Measurements from ENCODE around the gene SPSB1. TPM values are rescaled to one million over a fixed set of nuclear protein-coding genes. Genes with fewer than 3 reads are reported as not detected.

SPSB1 gene
- total RNA-seq, 1 donor from 2014 or later: 17.6 TPM

DNA sequence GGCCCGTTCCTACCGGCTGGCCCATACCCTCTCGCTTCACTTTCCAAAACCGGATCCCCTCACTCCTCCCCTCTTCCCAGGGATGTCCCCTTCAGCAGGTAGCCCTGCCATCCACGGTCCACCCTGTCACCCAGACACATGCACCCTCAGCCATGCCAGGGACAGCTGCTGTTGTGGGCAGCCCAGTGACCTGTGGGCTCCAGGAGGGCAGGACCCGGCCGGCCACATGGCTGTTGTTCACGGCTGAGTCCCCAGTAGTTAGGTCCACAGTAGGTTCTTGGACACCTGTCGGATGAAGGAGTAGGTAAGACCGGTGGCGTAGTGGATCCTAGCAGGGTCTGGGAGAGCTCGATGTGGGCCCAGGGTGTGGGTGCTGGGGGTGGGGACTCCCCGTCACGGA is 12.5 kb downstream of the SPSB1 start:
- Histone ChIP-seq H3K27me3 (ENCODE audit: low read depth) (no peaks in the 10 kb centered on the region), H3K9me3 (replicated peaks) (no peaks in the 10 kb centered on the region), H3K27ac (replicated peaks) (no peak overlapping the region), H3K36me3 (no peaks in the 10 kb centered on the region), H3K4me3 (no peak overlapping the region), H3K4me1 (peaks cover 59% of the 10 kb centered on the region)
- no peak for DNase-seq
- intact Hi-C loops (cut with micrococcal nuclease): no loop called here
- TF ChIP-seq, protein P1, sequence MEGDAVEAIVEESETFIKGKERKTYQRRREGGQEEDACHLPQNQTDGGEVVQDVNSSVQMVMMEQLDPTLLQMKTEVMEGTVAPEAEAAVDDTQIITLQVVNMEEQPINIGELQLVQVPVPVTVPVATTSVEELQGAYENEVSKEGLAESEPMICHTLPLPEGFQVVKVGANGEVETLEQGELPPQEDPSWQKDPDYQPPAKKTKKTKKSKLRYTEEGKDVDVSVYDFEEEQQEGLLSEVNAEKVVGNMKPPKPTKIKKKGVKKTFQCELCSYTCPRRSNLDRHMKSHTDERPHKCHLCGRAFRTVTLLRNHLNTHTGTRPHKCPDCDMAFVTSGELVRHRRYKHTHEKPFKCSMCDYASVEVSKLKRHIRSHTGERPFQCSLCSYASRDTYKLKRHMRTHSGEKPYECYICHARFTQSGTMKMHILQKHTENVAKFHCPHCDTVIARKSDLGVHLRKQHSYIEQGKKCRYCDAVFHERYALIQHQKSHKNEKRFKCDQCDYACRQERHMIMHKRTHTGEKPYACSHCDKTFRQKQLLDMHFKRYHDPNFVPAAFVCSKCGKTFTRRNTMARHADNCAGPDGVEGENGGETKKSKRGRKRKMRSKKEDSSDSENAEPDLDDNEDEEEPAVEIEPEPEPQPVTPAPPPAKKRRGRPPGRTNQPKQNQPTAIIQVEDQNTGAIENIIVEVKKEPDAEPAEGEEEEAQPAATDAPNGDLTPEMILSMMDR (IDR thresholded peaks at IDR 0.05; ENCODE audit: borderline replicate concordance): no peak

DNA sequence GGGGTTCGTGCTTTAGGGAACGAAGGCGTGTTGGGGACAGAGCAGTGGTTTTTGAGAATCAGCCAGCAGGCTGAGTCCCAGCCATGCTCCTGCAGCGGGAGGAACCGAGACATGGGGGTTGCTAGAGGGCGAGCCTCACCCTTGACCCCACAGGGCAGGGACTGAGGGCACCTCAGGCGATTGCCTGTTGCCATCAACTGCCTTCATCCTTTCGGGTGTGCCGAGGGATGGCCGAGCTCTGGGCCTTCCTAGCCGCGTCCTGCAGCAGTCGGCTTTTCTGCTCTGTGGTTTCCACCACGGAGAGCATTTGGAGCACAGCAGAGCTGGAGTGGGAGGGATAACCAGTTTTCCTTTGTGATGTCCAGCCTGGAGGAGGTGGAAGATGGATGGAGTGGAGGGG is 13.3 kb downstream of the SPSB1 start:
- TF ChIP-seq, protein P1 (IDR thresholded peaks at IDR 0.05; ENCODE audit: borderline replicate concordance): no peak
- Histone ChIP-seq H3K9me3 (replicated peaks) (no peaks in the 10 kb centered on the region), H3K27me3 (ENCODE audit: low read depth) (no peaks in the 10 kb centered on the region), H3K4me1 (peaks cover 56% of the 10 kb centered on the region), H3K27ac (replicated peaks) (no peak overlapping the region), H3K4me3 (no peak overlapping the region), H3K36me3 (no peaks in the 10 kb centered on the region)
- intact Hi-C loops (cut with micrococcal nuclease): no loop called here
- DNase-seq: no peak

DNA sequence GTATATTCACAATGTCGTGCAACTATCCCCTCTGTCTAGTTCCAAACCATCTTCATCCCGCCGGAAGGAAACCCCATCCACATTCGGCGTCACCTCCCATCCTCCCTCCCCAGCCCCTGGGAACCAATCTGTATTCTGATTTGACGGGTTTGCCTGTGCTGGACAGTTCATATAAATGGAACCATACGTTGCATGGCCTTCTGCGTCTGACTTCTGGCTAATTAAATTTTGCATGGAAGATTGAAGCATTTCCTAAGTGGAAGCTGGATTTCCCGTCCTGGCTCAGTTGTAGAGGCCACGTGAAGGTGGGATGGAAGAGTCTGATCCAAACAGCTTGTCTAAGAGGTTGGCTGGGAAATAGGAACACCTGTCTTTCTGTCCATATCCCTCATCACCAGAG is 14.6 kb downstream of the SPSB1 start:
- no peaks in the 10 kb centered on the region for H3K9me3 ChIP-seq (replicated peaks)
- H3K36me3 ChIP-seq: no peaks in the 10 kb centered on the region
- no peak overlapping the region for H3K27ac ChIP-seq (replicated peaks)
- peaks cover 56% of the 10 kb centered on the region for H3K4me1 ChIP-seq
- DNase-seq: no peak
- intact Hi-C loops (cut with micrococcal nuclease): no loop called here
- no peaks in the 10 kb centered on the region for H3K27me3 ChIP-seq (ENCODE audit: low read depth)
- TF ChIP-seq, protein P1 (IDR thresholded peaks at IDR 0.05; ENCODE audit: borderline replicate concordance): no peak
- H3K4me3 ChIP-seq: no peak overlapping the region

DNA sequence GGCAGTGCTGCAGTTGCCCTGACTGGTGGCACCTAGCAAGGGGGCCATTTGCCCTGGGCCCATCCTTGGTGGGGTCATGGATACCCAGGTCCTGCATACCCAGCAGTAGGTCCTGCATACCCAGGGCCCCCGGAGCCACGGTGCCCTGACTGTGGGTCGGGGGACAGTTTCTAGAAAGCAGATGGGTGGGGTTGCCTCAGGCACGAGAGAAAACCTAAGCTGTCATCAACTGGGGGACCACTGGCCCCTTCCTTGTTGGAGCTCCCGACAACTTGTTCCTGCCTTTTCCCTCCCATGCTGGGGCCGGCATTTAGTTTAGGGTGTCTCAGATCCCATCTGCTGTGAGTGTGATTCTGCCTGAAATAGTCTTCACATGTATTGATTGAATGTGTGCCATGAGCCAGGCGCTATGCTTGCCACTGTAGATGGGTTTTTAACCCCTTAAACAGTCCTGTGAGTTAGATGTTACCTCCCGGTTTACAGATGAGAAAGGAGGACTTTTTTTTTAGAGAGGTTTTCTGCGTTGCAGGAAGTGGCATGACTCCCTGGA is 15.6 kb downstream of the SPSB1 start:
- Histone ChIP-seq H3K4me3 (no peak overlapping the region), H3K36me3 (no peaks in the 10 kb centered on the region), H3K27ac (replicated peaks) (no peak overlapping the region), H3K9me3 (replicated peaks) (no peaks in the 10 kb centered on the region), H3K27me3 (ENCODE audit: low read depth) (no peaks in the 10 kb centered on the region), H3K4me1 (peaks cover 50% of the 10 kb centered on the region)
- TF ChIP-seq, protein P1 (IDR thresholded peaks at IDR 0.05; ENCODE audit: borderline replicate concordance): no peak
- intact Hi-C loops (cut with micrococcal nuclease): no loop called here
- DNase-seq: no peak

DNA sequence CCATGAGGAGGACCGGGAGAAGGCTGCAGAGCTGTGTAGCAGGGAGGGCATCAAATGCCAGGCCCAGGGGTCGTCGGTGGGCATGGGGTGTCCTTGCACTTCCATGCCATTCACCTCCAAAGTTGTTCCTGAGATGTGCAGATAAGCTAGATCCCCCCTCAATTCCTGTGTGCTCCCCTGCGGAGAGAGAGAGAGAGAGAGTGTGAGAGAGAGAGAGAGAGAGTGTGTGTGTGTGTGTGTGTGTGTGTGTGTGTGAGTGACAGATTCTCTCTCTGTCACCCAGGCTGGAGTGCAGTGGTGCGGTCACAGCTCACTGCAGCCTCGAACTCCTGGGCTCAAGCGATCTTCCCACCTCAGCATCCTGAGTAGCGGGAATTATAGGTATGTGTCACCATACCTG is 16.4 kb downstream of the SPSB1 start:
- intact Hi-C loops (cut with micrococcal nuclease): no loop called here
- Histone ChIP-seq H3K27me3 (ENCODE audit: low read depth) (no peaks in the 10 kb centered on the region), H3K4me3 (no peak overlapping the region), H3K9me3 (replicated peaks) (no peaks in the 10 kb centered on the region), H3K4me1 (peaks cover 43% of the 10 kb centered on the region), H3K27ac (replicated peaks) (no peak overlapping the region), H3K36me3 (no peaks in the 10 kb centered on the region)
- TF ChIP-seq, protein P1 (IDR thresholded peaks at IDR 0.05; ENCODE audit: borderline replicate concordance): no peak
- DNase-seq: no peak
